HepG2 (cell line): ENCODE measurements around the gene B4GALT2. TPM values are rescaled to one million over a fixed set of nuclear protein-coding genes. Genes with fewer than 3 reads are reported as not detected.

ENCODE experiments used
- HMG20A ChIP-seq: IDR thresholded peaks from 2 replicates; pipeline ENCODE4 v1.6.1; 2016; ENCODE audit warnings: borderline replicate concordance
- HMGXB3 ChIP-seq: sonication (generic); formaldehyde crosslinking; IDR thresholded peaks from 2 replicates; pipeline ENCODE4 v1.4.0; 2020; ENCODE audit warnings: missing genetic modification reagents, borderline replicate concordance
- MEIS2 ChIP-seq: sonication (generic); formaldehyde crosslinking; IDR thresholded peaks from 2 replicates; pipeline ENCODE4 v1.9.0; 2021; ENCODE audit warnings: mild to moderate bottlenecking, missing genetic modification reagents
- ZBTB2 ChIP-seq: sonication (generic); formaldehyde crosslinking; IDR thresholded peaks from 2 replicates; pipeline ENCODE4 v1.8.0; 2022; ENCODE audit warnings: low read depth, missing genetic modification reagents
- ZFP91 ChIP-seq: sonication (generic); formaldehyde crosslinking; IDR thresholded peaks from 2 replicates; pipeline ENCODE4 v1.9.0; 2022; ENCODE audit warnings: missing genetic modification reagents, mild to moderate bottlenecking, borderline replicate concordance
- ZNF281 ChIP-seq: sonication (generic); formaldehyde crosslinking; IDR thresholded peaks from 2 replicates; pipeline ENCODE4 v1.4.0; 2020; ENCODE audit warnings: missing genetic modification reagents, borderline replicate concordance
- ZNF407 ChIP-seq: sonication (generic); formaldehyde crosslinking; IDR thresholded peaks from one replicate; pipeline ENCODE4 v1.5.1; 2020; ENCODE audit warnings: mild to moderate bottlenecking, missing genetic modification reagents; ENCODE audit errors: not compliant biosample characterization
- polyA plus RNA-seq, 8 experiments: library from polyadenylated mRNA; depleted of rRNA in 3 of 8; stranded (reverse) in 7 of 8; unstranded in 1 of 8; fragments of >200 nt; fragmentation: Illumina TruSeq in 4 of 8; extraction: Trizol in 4 of 8; gene quantifications; 2 replicates each; pipeline versions ENCODE4 v1.2.1 to v1.2.3, GENCODE V29; 2011 to 2016; ENCODE audit warnings: low read depth in 4 of 8, missing spikeins in 1 of 8, mixed read lengths in 1 of 8; ENCODE audit not compliant: insufficient read depth in 1 of 8
- total RNA-seq, 5 experiments: library from RNA; depleted of rRNA; stranded (reverse); fragments of >200 nt; fragmentation: Illumina TruSeq; extraction: Trizol; gene quantifications; 2 replicates each; pipeline ENCODE4 v1.2.3, GENCODE V29; 2016; ENCODE audit warnings: low read depth in 1 of 5

The B4GALT2 gene
- total and polyA plus RNA-seq, 2 of the 13 experiments (the other 11 are each of a cell fraction or from before 2014, with no cell fraction given), result 41.9 to 78.0 TPM

- TF ChIP-seq ZNF407 (CRISPR knock-in tag) (peak; percentile 77), HMGXB3 (CRISPR knock-in tag) (no peak; the same call in 1 of the 2 replicates), MEIS2 (CRISPR knock-in tag) (peak; percentile 55; the same call in 1 of the 2 replicates), ZFP91 (CRISPR knock-in tag) (peak; percentile 89), ZBTB2 (CRISPR knock-in tag) (peak; percentile 92; the same call in 1 of the 2 replicates), HMG20A (no peak), ZNF281 (CRISPR knock-in tag) (peak; percentile 8; the same call in 1 of the 2 replicates)
Measured at GRCh38 chr1:43974443-43975248, 4.4 kb upstream of the B4GALT2 start, which contains the start of gene ATP6V0B (continued).
